ENCODE measurements around the gene SPA17.

GRCh38 chr11:124727474-124727873 lies 53.8 kb downstream of the SPA17 start:
- TF ChIP-seq CTCF (IDR thresholded peaks at IDR 0.05) (no peak), POLR2A (IDR thresholded peaks at IDR 0.05) (no peak)
